ENCODE results near the gene NFATC2. TPM values are rescaled to one million over a fixed set of nuclear protein-coding genes. Genes with fewer than 3 reads are reported as not detected.
A peak's percentile ranks its signal among the peaks of the same experiment; 100 is the strongest.

Gene NFATC2
- 1 to 10 TPM; 4.8 to 7.3 (median 6.8) TPM for polyA plus RNA-seq (ENCODE audit: insufficient read length in 10 of 10)
- long read RNA-seq, donor 1, partial matches to known transcripts, result 0 of 1 reads
- long read RNA-seq, donor 1, other reads (novel, unspliced or antisense), result 0 of 1 reads
- long read RNA-seq, donor 2, result 0 reads
- long read RNA-seq, donor 3, result 0 reads
- long read RNA-seq, donor 4, full-length matches to known transcripts, result 1 of 1 reads
- long read RNA-seq, donor 4, partial matches to known transcripts, result 0 of 1 reads
- long read RNA-seq, donor 4, other reads (novel, unspliced or antisense), result 0 of 1 reads
- long read RNA-seq, donor 5, result 0 reads
- long read RNA-seq, donor 6, result 0 reads
- long read RNA-seq, donor 7, result 0 reads
- long read RNA-seq, donor 8, result 0 reads
- long read RNA-seq, donor 9, result 0 reads

DNA sequence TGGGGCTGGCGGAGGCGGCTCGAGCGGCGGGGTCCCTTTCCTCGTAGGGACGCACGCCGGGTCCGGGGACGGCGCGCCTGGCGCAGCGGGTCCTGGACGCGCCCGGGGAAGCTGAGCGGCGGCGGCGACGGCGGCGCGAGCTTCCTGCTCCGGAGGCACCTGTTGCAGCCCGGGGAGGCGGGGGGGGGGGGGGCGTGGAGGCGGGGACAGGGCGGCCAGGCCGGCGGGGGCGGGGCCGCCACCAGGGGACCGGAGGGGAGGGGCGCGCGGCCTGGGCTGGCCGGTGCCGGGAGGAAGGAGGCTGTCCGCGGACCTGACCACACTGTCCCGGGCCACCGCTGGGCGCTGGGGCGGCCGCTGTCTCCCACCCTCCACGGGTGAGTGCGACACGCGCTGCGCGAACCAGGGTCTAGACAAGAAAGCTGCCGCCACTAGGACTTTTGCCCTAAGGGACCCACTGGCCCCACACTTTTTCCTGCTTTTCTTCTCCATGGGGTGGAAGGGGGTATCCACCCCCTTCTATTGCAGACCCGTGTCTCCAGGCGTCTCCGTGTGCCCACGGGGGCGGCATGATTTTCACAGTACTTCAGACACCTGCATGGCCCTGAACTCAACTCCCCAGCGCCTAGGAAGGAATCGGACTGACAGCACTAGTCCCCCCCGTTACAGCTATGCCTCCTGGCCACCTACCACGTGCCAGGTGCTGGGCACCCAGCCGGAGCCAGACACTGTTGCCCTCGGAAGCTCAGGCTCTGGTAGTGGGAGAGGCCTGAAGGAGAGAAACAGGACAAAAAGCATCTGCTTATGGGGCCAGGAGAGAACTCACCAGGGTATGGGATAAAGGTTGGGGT is at the start of gene NFATC2:
Gene NFATC2, minus strand, starts transcription at position 149 of the 851 bp plus-strand sequence. CDS start 220 bp downstream, outside the sequence.
- peak in 1 of 3 donors; percentile 61 for DNase-seq

DNA sequence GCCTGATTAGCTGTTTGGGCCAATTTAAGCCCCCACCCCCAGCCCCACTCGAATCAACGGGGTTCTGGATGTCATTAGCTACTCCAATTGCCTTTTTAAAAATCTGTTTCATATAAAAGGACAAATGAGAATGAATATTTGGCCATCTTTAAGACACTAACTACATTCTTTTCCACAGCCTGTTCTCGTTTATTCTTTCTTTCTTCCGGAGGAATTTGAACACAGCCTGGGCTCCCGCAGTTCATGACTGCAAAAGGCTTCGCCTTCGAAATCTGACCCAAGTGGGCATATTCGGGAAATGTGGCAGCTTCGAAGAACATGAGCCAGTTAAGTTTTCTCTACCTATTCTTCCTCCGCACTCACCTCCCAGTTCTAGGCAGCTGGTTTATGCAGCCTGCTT is 49.4 kb upstream of the NFATC2 start:
- DNase-seq, result no peak

DNA sequence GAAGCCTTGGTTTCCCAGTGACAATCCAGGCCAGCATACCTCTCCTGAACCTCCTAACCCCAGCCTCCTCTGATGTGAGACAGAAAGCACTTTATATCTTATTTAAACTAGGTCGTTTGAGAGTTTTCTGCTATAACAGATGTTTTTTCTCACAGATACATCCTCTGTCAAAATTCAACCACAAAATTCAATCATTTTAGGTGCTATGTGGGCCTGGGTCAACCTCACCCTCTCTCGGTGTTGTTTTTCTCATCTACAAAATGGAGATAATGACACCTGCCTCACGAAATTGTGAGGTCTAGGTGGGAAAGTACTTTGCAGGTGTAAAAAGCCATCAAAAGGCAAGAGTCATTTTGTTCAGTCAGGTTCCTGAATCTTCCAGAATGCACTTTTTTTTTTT is 46.2 kb upstream of the NFATC2 start:
- no peak for DNase-seq

DNA sequence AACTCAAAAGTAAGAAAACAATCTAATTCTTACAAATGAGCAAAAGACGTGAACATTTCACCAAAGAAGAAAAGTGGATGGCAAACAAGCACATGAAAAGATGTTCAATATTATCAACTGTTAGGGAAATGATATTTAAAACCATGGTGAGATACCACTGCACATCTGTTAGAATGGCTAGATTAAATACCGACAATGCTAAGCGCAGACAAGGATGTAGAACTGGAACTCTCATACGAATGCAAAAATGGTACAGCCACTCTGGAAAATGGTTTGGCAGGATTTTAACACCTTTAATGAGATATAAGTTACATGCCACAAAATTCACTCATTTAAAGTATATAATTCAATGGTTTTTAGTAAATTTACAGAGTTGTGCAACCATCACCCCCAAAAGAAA is 44.6 kb upstream of the NFATC2 start:
- DNase-seq, result no peak

DNA sequence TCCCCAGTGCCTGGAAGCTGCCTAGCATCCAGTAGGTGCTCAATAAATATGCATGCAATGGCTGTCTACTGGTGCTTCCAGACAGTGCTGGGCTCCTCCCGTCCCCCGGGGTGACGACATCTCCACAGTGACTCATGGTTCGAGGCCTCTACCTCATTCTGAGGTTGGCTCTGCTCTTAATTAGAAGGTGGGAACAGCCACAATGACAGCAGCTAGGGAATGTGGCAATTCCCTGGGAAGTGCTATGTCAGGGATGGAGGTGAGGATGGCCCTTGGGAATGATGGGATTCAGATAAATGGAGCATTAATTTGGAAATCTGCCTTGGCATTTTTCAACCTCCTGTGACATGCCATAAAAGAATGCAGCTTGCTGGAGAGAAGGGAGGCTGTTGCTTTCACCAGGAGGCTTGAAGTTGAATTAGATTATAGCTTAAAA is 43.5 kb upstream of the NFATC2 start:
- peak in 1 of 3 donors; percentile 98 for DNase-seq

DNA sequence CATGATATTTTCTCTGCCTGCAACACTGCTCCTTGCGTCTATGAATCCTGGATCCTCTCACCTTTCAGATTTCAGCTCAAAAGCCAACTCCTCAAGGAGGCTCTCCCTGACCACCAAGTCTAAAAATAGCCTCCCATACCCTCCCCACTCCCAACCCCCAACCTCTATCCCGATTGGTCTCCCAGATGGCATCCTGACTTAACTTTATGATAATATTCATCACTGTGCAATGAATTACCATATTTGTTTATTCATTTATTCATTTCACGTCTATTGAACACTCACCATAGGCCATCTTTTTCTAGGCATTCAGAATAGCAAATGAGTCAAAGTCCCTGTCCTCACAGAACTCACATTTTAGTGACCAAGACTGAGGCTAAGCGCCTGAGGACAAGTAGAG is 42.6 kb upstream of the NFATC2 start:
- no peak for DNase-seq

DNA sequence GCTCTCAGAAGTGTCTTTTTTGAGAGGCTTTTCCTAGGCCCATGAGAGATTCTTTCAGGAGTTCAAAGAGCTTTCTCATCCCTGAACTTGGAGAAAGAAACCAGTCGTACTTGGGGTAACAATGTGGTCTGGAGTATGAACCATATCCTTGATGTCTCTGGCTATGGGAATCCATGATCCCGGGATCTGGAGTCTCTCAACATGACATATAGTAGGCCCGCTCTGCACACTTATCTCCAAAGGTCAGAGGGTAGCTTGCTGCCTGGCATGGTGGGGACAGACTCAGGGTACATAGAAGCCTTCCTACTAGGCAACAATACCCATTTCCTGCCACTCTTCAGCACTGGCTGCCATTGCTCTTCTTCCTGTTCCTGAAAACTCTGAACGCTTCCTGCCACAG is 42.2 kb upstream of the NFATC2 start:
- no peak for DNase-seq

DNA sequence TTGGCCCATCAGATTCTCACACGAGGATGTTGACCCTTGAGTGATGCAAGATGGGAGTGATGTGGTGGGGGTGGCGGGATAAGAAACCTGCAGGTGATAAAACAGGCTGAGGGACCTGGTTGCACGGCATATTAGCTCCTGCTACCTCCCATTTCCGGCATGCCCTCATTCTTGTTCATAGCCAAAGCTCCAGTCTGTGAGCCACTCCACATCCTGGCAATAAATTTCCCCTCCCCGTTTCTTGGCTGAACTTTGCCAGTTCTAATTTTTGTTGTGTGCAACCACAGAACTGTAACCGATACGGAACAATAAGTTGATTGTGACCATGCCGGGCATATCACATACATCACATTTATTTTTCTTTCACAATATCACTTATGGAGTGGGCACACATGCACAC is 41.6 kb upstream of the NFATC2 start:
- DNase-seq, result no peak

DNA sequence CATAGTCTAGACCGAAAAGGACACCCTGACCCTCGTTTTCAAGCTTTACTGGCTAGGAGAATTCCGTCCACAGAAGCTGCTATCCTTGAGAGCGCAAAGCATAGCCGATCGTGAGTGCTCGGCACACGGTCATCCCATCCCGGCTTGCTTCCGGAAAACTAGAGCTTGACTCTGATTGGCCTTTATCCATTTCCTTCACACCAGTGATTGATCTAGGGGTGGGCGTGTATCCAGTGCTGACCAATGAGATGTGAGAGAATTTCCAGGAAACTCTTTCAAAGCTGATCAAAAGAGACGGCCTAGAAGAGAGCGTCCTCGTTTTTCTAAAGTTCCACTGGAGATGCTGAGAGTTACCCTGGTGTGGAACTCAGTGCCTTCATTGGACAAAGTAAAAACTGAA is 41.0 kb upstream of the NFATC2 start:
- DNase-seq, result no peak

DNA sequence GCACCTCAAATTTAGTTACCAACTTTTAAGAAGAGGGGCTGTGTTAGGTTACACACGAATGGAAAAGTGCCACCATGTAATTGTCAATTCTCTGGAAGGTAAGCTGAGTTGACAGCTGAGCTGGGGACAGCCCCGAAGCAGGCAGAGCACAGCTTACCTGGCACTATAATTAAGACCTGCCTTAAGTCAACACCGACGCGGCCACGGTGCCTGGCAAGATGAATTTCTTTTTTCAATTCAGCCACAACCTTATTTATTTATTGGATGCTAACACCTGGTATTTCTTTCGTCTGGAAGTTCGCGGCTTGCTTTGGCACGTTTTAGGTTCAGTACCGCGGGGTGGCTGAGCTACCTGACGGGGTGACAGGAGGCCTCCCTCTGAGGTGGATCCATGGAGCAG is 40.6 kb upstream of the NFATC2 start:
- DNase-seq, result no peak

DNA sequence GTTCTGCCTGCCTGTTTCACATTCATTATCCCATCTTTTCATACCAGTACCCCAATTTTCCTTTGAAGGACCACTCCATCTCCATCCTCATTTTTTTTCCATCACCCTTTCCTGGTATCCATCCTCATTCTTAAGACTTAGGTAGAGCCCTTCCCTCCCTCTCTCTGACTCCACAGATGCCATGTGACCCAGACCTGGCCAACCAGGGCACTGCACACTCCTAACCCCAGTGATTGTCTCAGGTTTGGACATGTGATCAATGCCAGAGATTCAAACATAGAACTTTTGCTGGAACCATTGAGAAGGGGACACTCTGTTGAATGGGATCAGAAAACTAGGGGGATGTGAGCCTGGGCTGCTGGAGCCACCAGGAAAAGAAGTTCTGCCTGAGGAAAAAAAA is 39.1 kb upstream of the NFATC2 start:
- no peak for DNase-seq

DNA sequence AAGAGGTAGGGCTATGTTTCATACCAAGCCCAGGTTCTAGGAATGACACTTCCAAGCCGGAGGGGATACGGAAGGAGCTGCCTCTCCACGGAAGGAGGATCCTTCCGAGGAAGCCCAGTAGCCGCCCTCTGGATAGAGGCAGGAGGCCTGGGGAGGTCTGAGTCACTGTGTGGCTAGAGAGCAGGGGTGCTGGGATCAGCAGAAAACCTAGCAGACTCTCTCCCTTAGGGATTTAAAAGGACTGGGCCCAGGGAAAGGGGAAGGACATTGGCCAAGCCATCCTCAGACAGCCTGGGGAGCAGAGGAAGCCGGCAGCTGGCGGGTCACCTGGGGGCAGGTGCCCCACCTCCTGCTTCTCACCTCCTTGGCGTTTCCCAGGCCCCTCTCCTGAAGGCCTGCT is 36.6 kb upstream of the NFATC2 start:
- peak in 1 of 3 donors; percentile 29 for DNase-seq

DNA sequence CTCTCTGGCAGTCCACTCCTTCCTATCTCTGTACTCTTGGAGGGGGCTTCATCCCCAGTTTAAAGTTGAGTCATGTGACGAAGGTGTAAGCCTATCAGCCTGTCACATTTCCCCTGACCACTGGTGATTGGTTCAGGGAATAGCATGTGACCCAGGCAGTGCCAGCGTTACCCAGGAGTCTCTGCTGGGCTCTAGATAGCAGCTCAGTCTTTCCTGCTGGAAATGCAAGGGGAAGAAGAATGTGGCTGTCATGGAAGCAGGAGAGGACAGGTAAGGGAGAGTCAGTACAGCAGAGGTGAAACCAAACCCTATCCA is 35.6 kb upstream of the NFATC2 start:
- no peak for DNase-seq

DNA sequence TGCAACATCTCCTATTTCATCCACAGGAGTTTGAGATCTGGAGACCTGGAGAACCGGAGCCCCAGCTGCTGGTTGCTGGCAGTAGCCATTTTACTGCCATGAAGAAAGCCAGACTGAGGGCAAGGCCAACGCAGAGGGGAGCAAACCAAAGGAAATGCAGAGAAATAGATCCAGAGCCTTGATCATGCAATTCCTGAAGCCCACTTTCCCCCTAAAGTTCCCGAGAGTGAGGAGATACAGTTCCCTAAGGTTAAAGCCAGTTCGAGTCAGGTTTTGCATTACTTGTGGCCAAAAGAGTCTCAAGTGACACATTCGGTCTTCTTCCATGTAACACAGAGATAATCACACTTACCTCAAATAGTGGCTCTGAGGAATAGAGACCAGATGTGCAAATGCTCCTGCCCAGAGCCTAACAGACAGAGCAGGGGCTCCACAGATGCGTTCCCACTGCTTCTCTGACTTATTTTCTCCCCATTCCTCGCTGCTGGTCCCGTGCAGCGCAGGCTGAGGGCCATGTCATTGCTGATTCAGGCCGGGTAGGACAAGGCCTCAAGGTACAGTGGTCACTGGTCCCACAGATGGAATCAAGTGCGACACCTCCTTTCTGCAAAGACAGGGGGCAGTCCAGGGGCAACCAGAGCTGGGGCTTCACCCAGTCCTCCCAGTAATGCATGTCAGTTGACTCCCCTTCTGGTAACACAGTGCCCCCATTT is 35.1 kb upstream of the NFATC2 start:
- DNase-seq, result peak in 1 of 3 donors; percentile 34

DNA sequence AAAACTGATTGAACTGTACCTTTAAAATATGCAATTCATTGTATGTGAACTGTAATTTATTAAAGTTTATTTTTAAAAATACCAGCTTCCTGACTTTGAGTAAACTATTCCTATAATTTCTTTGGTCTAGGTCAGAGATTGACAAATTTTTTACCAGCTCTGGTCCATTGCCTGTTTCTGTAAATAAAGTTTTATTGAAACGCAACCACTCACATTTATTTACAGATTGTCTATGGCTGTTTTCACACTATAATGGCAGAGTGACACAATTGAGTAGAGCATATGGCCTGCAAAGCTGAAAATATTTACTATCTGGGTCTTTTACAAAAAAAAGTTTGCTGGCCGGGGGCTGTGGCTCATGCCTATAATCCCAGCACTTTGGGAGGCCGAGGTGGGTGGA is 33.0 kb upstream of the NFATC2 start:
- no peak for DNase-seq

DNA sequence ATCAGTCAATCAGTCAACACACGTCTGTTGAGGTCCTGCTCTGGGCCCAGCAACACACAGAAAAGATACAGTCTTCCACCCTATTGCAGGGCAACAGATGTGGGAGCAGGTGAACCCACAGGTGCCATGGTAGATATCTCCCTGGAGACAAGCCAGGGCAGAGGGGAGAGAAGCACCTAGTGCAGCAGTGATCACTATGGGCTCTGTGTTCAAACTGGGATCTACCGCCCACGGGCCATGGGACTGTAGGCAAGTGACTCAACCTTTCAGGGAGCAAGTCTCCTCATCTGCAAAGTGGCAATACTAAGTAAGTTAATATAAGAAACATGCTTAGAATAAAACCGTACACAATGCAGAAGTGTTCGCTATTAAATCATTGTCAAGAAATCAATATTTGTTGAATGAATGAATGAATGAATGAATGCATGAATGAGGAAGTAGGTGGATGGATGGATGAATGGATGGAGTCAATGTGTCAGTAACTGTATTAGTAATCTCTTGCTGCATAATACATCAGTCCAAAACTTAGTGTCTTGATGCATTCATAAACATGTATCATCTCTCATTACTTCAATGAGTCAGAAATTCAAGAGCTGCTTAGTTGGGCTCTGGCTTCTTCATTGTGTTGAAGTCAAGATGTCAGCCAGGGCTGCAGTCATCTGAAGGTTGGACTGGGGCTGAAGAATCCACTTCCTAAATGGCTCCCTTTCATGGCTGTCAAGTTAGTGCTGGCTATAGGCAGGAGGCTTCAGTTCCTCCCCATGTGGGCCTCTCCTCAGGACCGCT is 31.9 kb upstream of the NFATC2 start:
- no peak for DNase-seq

DNA sequence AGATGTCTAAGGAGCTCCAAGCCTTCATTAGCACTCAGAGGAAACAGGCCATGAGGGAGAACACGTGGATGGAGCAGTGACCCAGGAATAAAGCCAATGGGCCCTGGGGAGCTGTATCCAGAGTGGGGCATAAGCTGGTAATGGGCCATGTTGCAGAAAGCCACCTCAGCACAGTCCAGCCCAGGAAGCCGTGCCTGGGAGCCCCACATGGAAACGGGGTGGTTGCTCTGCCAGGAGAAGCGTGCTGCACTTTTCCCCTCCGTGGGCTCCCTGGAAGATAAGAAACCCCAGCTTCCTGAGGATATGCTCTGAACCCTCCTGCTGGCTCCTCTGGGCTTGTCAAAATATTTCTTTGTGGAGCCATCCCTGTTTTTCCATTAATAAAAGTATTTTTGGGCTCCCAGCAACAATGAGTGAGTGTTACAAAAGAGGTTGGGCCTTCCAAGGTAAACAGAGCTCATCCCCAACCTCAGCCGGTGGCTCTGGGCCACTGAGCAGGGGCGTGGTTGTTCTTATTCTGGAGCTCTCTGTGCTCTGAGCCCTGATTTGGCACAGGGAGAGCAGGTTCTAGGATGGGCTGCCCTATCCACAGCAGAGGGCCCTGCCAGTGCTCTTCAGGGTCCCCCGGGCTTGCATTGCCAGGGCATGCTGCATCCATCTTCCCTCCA is 31.2 kb upstream of the NFATC2 start:
- peak in 1 of 3 donors; percentile 67 for DNase-seq

DNA sequence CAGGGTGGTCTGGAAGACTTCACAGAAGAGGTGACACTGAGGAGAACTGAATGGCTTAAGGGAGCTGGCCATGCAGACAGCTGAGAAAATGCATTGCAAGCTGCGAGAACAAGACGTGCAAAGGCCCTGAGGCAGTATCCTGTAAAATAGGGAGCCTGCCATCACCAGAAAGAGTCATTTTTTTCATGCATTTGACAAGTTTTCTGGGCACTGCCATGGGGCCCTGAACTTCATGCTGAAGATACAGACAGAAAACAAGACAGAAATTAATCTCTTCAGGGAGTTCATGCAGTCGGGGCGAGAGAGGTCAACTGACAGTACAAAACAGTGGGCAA is 28.9 kb upstream of the NFATC2 start:
- no peak for DNase-seq

DNA sequence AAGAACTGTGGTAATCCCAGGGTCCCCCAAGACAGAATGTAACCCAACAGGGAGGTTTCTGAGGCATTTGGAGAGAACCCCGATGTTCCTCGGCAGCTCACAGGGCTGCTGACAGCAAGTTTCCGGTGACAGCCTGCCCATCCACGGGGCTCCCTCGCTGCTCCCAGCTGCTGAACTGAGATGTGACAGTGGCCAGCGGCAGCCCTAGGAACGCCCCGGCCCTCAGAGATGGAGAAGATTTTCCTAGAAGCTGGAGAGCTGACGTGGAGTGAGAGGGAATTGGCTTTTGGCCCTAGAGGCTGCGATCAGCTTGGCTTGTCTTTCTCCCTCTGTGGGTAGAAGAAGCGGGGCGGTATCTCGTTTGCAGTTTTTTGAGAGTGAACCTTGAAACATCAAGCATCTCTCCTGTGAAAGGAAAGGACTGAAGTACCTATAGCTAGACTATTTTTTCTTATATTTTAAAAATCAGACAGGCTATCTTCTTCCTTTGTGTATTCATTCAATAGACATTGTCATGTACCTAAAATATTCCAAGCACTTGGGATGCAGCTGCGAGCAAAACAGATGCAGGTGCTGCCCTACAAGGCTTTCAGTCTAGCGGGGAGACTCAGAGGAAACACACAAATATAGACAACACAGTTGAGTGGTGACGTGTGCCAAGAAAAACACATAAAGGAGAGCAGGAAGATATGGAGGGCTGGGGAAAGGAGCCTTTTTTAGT is 28.4 kb upstream of the NFATC2 start:
- DNase-seq, result peak; percentile 43 to 93 (median 84)
